Germinal center (tissue), 1 donor: ENCODE data around the gene MIP.
"Not testable (repeated sequence)": the region's sequence is repeated elsewhere in the genome, so short reads cannot be mapped to it uniquely, and the experiment has no call there.

Source experiments
- DNase-seq: peaks from one replicate; pipeline ENCODE4 v3.0.0; 2012; ENCODE audit warnings: mixed read lengths, low spot score

Gene MIP

DNA sequence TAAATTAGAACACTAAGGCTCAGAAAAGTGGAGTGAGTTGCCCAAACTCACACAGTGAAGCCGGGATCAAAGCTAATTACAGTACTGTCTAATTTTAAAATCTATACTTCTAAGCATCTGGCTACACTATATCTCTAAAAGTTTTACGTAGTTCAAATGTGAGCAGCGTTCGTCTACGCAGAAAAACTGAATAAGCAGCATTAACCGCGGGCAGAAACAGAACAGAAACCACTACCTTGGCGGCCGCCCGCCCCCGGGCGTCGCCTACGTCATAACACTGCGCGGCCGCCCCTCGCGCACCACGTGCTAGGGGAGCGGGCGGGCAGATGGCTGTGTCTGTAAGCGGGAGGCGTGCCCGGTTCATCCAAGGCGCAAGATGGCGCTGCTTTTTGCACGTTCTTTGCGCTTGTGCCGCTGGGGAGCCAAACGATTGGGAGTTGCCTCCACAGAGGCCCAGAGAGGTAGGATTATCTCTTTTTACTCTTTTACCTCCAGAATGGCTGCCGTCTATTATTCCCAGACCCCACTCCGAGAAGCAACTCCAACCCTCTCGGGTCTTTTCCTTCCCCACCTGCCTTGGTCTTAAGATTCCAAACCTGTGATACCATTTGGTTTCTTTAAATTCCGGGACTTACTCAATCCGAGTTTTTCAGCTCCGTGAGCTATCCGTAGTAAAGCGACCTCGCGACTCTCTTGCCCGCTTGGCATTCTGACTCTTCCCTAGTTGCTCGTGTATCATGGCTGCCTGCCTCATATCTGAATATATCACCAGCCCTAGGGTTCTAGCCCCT, 14.0 kb upstream of the MIP start, which contains the start of gene SPRYD4:
TSS of gene SPRYD4 (plus strand) at position 363 of the 791 bp plus-strand sequence. CDS start at position 377, 14 bp downstream.
- peak; percentile 96 for DNase-seq

DNA sequence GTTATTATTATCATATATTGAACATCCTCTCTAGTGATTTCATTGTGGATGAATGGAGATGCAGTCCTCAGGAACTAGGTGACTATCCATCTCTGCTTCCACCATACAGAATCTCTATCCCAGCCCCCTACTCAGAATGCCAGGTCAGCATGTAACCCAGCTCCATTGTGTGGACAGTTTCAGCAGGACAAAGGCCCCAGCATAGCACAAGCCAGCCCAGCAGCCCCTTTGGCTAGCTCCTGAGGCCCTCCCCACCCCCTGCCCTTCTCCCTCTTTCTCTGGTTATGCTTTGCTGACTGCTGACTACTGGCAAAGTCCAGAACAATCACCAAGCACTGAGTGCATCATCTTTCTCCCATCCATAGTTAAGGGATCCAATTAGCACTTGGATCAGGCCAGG, 8.1 kb upstream of the MIP start:
- DNase-seq: no peak

DNA sequence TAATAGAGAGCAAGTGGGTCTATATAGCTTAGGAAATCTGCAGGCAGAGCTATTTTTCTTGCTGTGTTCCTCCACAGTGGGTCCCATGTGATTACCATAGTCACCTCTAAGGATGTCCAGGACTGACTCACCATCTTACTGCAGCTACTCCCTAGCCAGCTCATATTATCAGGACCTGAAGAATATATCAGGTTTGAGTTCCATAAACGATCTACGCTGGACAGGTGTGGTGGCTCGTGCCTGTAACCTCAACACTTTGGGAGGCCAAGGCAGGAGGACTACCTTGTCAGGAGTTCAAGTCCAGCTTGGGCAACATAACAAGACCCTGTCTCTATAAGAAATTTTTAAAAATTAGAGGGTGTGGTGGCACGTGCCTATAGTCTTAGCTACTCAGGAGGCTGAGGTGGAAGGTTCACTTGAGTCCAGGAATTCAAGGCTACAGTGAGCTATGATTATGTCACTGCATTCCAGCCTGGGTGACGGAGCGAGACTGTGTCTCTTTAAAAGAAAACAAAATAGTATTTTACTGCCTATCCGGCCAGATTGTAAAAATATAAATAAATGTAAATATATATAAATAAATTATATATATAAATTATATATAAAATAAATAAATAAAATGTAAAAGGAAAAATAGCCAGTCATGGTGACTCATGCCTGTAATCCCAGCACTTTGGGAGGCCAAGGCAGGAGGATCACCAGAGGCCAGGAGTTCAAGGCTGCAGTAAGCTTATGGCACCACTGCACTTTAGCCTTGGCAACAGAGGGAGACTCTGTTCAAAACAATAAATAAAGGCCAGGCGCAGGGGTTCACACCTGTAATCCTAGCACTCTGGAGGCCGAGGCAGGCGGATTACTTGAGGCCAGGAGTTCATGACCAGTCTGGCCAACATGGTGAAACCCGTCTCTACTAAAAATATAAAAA, 7.0 kb upstream of the MIP start:
- no peak for DNase-seq

DNA sequence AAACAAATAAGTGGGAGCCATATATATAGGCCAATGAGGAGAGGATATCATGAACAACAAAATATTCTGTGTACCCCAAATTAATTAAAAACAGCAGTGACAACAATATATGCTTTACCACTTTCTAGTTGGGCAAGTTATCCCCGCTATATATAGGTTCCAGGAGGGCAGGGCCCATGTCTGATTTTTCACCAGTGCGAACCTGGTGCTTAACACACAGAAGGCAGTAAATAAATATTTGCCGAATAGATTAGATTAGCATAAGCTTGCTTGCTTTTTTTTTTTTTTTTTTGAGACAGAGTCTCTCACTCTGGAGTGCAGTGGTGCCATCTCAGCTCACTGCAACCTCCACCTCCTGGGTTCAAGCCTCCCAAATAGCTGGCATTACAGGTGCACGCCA, 3.4 kb upstream of the MIP start:
- no peak for DNase-seq

DNA sequence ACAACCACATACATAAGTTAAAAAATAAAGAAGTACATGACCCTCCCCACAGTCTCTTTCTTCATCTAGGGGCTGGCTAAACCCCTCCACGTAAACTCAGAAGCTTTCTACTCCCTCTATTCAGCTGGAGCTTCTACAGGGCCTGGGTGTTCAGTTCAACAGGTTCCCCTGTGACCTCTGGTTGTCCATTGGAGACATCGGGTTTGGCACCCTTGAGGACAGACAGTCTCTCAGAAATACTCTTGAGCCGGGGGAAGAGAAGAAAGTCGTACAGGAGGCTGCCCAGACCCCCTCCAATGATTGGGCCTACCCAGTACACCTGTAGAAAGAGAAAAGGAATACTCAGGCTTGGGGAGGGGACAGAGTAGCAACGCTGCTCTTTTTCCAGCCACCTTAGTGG, 3.3 kb downstream of the MIP start:
- no peak for DNase-seq

DNA sequence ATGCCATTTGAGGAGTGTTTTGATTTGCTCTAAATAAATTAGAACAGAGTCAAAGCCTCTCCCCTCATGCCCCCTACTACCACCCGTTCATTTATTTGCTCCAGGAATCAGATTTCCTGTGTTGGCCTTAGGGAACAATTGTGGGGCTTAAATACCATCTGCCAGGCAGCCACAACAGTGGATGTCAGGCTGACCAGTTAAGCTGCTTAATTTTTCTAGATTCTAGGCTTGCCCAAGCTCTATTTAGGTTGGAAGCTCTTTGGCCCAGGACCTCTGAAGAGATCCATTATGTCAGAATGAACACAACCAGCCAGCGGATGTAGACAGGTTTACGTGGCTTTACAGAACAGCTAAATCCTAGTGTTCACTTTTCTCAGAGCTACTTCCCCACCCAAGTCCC, 4.2 kb downstream of the MIP start:
- DNase-seq: no peak

DNA sequence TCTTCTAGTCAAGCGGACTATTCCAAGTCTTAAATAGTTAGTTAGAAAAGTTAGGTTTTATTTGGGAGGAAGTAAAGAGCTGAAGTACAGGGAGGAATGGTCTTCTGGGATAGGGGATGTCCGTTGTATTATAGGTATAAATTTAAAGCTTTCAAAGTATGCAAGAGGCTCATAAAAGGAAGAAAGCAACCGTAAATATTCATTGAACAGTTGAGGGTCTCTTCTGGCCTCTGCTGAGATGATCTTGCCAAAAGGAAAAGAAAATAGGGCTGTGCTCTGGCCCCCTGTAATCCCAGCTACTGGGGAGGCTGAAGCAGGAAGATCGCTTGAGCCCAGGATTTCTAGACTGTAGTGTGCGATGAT, 4.9 kb downstream of the MIP start:
- no peak for DNase-seq

DNA sequence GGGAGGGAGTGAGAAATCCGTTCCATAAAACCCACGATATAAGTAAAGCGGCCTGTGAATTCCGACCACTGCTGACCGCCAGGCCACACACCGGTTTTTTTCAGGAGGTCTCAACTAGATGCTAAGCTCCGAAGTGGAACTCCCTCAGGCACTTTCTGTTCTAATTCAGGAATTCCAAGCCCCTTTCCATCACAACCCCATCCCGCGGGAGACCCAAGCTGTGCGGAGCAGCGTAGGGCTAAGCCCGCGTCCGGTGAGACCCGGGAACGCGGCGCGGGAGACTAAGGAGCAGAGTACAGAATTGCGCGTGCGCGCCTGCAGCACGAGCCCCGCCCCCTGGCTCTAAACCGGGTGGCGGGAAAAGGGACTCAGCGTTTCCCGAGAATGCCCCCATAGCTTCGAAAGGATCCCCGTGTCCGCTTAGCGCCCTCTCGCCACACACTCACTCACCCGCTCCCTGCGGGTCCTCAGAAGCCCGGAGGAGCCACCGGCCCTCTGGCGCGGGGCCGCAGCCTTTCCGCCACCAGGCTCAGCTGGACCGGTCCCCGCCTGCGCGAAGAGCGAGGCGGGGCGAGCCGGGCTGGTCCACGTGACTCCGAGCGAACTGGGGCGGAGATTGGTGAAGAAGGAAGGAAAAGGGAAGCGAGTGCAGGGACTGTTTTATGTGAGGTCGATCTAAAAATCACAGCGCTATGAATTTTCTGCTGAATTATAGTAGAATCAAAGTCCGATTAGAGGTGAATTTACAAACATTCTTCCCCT, 5.4 kb downstream of the MIP start, which contains the start of gene TIMELESS:
TSS of gene TIMELESS (minus strand) at position 567 of the 762 bp plus-strand sequence. CDS start 15,256 bp downstream, outside the sequence.
- peak; percentile 97 for DNase-seq

DNA sequence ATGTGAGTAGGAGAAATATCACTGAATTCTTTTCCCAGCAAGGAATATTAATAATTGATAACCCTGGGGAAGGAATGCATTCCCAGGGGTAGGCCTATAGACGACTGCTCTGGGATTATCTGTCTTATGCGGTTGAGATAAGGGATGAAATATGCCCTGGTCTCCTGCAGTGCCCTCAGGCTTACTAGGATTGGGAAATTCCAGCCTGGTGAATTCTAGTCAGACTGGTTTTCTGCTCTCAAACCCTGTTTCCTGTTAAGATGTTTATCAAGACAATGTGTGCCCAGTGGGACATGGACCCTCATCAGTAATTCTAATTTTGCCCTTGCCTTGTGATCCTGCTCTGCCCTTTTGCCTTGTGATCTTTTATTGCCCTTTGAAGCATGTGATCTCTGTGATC, 11.2 kb downstream of the MIP start:
- DNase-seq: not testable (repeated sequence)

DNA sequence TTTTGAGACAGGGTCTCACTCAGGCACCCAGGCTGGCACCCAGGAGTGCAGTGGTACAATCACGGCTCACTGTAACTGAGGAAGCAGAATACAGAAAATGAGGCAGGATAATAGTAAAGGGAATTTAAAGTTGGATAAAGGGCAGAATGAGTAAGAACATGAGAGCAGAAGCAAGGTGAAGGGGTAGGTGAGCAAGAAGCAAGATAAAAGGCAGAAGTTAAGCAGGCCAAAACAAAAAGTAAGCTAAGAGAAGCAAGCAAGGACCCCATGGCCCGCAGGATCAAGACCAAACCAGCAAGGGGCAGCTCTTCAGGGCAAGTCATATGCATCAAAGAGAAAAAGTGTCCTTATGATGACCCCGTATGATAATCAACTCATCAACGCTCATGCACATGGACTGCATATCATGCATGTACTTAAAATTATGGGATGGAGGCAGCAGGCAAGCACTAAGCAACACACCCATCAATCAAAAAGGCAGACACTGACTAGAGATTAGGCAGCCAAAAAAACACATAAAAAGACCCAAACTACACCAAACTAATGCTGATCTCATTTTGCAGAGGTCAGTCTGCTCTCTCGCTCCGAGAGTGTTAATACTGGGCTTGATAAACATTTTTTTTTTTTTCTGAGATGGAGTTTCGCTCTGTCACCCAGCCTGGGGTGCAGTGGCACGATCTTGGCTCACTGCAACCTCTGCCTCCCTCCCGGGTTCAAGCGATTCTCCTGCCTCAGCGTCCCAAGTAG, 16.9 kb downstream of the MIP start:
- DNase-seq: no peak

DNA sequence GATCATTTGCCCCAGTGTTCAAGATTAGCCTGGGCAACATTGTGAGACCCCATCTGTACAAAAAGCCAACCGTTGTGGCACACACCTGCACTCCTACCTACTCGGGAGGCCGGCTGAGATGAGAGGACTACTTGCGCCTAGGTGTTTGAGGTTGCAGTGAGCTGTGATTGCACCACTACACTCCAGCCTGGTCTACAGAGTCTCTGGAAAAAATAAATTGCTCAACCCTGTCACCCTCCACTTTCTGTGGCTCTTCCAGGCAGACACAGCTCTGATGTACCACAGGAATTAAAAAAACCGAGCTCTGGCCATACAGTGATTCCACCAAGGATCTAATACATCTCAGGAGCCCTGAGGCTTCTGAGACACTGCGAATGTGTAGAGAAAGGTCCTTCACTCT, 19.6 kb downstream of the MIP start:
- no peak for DNase-seq

DNA sequence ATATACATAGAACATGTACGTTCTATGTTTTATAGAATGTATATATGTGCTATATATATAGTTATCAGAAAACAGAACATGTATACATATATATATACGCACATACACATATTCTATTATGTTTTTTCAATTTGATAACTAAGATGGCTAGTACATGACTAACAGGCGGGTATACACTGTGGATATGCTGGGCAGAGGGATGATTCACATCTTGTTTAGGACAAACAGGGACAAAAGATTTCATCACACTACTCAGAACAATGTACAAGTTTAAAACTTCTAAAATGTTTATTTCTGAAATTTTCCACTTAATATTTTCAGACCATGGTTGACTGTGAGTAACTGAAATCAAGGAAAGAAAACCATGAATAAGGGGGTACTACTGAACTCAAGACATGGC, 22.6 kb downstream of the MIP start:
- no peak for DNase-seq

DNA sequence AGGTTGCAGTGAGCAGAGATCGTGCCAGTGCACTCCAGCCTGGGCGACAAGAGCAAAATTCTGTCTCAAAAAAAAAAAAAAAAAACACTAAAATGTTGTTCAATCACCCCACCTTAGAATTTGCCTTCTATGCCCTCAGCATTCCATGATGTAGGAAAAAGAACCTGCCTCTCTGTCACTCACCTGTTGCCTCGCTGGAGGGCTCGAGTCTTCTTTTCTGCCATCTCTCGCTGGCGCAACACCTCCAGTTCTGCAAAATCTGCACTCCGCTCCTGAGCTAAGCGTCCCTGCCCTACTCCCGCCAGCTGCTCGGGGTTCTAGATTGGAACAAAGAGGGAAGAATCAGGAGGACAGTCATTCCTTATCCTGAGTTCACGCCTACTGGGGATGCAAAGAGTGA, 23.2 kb downstream of the MIP start:
- DNase-seq: no peak

DNA sequence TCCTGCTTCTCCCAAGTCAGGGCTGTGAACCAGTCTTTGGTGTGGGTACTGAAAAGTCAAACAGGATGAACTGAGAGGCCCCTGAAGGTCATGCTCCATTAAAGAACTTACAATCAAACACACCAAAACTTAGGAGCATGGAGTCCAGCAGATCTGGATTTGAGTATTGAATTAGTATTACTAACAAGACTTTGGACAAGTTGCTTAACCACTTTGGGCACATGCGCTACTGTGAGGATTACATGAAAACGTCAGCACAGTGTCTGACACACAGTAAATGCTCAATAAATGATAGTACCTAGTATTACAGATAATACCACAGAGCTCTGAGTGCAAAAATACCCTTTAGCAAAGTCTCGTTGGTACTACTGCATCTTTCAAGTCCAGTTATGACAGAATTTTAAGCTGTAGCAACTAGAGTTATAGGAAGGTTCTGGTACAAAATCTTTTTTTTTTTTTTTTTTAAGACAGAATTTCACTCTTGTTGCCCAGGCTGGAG, 28.5 kb downstream of the MIP start:
- DNase-seq: no peak

DNA sequence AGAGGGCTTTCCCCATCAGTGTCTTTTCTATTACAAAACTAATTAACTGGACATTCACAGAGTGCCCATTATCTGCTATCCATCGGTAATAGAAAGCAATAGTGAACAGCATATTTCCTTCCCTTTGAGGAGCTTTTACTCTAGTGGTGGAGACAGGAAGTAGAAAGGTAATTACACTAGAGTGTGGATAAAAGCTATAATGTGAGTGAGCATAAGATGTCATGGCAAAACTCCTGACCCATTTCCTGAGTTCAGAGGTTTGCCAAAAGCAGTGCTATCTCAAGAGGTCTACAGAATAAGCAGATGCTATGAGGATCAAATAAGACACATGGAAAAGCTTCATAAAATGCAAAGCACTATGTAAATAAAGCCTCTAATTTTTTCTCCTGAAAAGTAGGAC, 29.3 kb downstream of the MIP start:
- DNase-seq: no peak

DNA sequence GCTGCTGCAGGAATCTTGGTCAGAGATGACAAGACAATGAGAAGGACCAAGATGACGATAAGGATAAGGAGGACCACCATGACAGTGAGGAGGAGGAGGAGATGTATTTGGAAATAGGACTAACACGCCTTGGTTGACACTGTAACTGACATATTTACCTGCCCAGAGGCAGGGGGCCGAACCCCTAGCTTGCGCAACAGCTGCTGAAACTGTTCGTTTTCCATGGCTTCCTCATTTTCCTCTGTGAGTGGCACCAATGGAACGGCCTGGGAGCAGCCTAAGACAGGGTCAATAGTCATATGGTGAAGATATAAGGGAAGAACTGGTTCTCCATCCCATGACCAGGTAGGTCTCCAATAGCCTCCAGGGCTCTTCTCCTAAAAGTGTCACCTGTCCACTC, 34.0 kb downstream of the MIP start:
- no peak for DNase-seq

DNA sequence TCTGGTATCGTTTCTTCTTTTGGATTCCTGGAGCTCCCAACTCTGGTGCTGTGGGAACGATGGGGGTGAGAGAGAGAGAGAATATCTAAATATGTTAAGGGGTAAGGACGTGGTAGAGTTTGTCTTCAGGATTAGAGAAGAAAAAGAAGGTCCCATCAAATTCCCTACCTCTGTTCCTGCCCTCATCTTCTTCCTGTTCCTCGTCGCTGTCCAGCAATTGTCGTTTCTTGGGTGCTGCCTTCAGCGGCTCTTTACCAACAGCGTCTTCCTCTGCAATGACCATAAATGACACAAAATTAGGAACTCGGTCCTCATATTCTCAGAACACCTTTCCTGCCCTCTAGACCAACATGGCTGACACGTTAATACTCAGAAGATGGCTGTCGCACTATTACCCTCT, 36.7 kb downstream of the MIP start:
- no peak for DNase-seq

DNA sequence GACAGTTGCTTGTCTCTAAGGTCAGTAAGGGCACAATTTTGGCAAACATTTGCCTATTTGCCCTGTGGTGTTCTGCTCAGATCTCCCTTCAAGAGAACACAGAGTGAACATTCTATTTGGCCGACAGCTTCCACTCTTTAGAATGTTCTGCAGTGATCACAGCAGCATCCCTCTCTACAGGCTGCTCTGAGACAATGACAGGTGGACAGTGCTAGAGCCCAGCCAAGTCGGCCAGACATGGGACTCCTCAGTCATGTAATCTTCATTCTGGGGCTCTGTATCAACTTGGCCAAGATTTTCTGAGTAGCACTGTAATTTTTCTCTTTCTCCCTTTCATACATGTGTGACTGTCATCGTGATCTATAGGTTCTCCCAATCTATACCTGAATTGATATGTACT, 40.1 kb downstream of the MIP start:
- no peak for DNase-seq

DNA sequence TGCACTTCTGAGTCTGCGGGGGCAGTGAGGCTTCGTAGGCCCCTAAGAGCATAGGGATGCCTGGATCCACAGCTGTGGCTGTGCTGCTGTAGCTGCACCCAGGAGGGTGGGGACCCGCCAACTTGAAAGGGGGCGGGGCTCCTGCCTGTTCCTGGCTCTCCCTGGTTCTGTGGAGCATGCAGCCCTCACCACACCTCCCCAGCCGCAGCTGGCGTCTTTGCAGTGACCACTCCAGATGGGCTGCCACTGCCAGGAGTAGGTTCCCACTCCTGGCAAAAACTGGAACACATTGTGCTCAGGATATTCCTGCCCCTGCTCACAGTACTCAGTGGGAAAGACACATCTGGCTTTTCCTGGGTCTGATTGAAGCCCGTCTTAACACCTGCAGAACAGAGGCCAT, 41.1 kb downstream of the MIP start:
- no peak for DNase-seq

DNA sequence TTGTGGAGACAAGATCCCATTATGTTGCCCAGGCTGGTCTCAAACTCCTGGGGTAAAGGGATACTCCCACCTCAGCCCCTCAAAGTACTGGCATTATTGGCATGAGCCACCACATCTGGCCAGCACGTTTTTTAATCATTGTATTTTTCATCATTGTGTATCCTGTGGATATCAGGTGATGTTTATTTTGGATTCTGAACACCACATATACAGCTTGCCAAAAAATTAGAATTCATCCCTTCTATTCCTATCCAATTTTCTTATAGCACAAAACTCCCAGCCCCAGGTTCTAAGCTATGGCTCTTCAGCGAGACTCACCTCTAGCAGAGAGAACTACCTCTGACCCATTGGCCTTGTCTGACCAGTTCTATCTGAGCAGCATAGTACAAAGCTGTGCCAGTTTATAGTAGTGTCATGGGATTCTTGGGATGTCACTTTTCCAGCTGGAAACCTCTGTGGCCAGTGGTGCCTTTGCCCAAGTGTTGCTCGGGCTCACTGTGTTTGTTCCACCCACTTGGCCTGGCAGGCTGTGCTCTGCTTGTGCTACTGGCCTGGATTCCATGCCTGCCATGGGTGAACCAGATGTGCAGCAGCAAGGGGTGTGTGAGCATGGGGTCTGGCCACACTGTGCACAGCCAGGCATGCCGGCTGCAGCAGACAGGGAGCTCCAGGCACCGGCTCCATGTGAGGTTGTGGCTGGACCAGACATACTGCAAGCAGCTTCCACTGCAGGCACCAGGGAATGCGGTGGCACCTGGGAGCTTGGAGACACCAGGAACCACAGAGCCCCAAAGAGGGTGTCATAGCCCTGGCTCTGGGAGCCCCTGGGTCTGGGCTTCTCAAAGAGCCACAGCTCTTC, 42.4 kb downstream of the MIP start:
- DNase-seq: no peak
